ENCODE data around the gene EPHB3.
"Not testable (repeated sequence)": the region's sequence is repeated elsewhere in the genome, so short reads cannot be mapped to it uniquely, and the experiment has no call there.

The EPHB3 gene

GRCh38 chr3:184600685-184601377 is 39.2 kb downstream of the EPHB3 start:
- no peak for DNase-seq

GRCh38 chr3:184601576-184602371 is 40.2 kb downstream of the EPHB3 start:
- DNase-seq = no peak

GRCh38 chr3:184602372-184603150 is 41.0 kb downstream of the EPHB3 start:
- DNase-seq = no peak

- DNase-seq = no peak
Observed at GRCh38 chr3:184603151-184604030, 41.8 kb downstream of the EPHB3 start.

GRCh38 chr3:184604039-184604601 is 42.5 kb downstream of the EPHB3 start:
- no peak for DNase-seq

- no peak for DNase-seq
Observed at GRCh38 chr3:184604615-184605290, 43.2 kb downstream of the EPHB3 start.

GRCh38 chr3:184608209-184608608 is 46.6 kb downstream of the EPHB3 start:
- no peak for DNase-seq

GRCh38 chr3:184609476-184610244 is 48.1 kb downstream of the EPHB3 start:
- no peak for DNase-seq

GRCh38 chr3:184610245-184610871 is 48.8 kb downstream of the EPHB3 start:
- no peak for DNase-seq

- DNase-seq = no peak
Observed at GRCh38 chr3:184611607-184612281, 50.2 kb downstream of the EPHB3 start.

- no peak for DNase-seq
Observed at GRCh38 chr3:184615396-184615795, 53.8 kb downstream of the EPHB3 start.

GRCh38 chr3:184616436-184616835 is 54.9 kb downstream of the EPHB3 start:
- no peak for DNase-seq

- not testable (repeated sequence) for DNase-seq
Observed at GRCh38 chr3:184617306-184617705, 55.7 kb downstream of the EPHB3 start.

- no peak for DNase-seq
Observed at GRCh38 chr3:184618811-184619210, 57.2 kb downstream of the EPHB3 start.

GRCh38 chr3:184619369-184619768 is 57.8 kb downstream of the EPHB3 start:
- DNase-seq = no peak

- DNase-seq = no peak
Observed at GRCh38 chr3:184619787-184620430, 58.3 kb downstream of the EPHB3 start.

- no peak for DNase-seq
Observed at GRCh38 chr3:184620475-184621119, 59.0 kb downstream of the EPHB3 start.

- not testable (repeated sequence) for DNase-seq
Observed at GRCh38 chr3:184622156-184622555, 60.6 kb downstream of the EPHB3 start.

GRCh38 chr3:184626923-184627322 is 65.3 kb downstream of the EPHB3 start:
- DNase-seq = no peak
